DMS153 (cell line): ENCODE measurements around the gene IL17REL.
"Not testable (repeated sequence)": the region's sequence is repeated elsewhere in the genome, so short reads cannot be mapped to it uniquely, and the experiment has no call there.

Source experiments
- DNase-seq: peaks from one replicate; lab custom pipeline; 2025; lab: John Stamatoyannopoulos, UW

Gene IL17REL

GRCh38 chr22:49989826-49990225, 22.7 kb downstream of the IL17REL start:
- not testable (repeated sequence) for DNase-seq

- no peak for DNase-seq
These were observed 26.2 kb downstream of the IL17REL start for GRCh38 chr22:49986325-49986724.

- no peak for DNase-seq
These were observed 29.2 kb downstream of the IL17REL start for GRCh38 chr22:49983148-49984042.

GRCh38 chr22:49981799-49982198, 30.8 kb downstream of the IL17REL start:
- not testable (repeated sequence) for DNase-seq

GRCh38 chr22:49979587-49980264, 32.8 kb downstream of the IL17REL start:
- no peak for DNase-seq

GRCh38 chr22:49977578-49977977, 35.0 kb downstream of the IL17REL start:
- DNase-seq = no peak

- DNase-seq = no peak
These were observed 36.0 kb downstream of the IL17REL start for GRCh38 chr22:49976439-49977175.

GRCh38 chr22:49975543-49976389, 36.8 kb downstream of the IL17REL start:
- no peak for DNase-seq

- no peak for DNase-seq
These were observed 39.3 kb downstream of the IL17REL start for GRCh38 chr22:49973018-49973961.

GRCh38 chr22:49972163-49973017, 40.2 kb downstream of the IL17REL start:
- no peak for DNase-seq

GRCh38 chr22:49971232-49972162, 41.1 kb downstream of the IL17REL start:
- no peak for DNase-seq

GRCh38 chr22:49970528-49971231, 41.9 kb downstream of the IL17REL start:
- DNase-seq = peak; percentile 95

- DNase-seq = no peak
These were observed 42.6 kb downstream of the IL17REL start for GRCh38 chr22:49969751-49970527.

- DNase-seq = no peak
These were observed 43.5 kb downstream of the IL17REL start for GRCh38 chr22:49968831-49969661.

GRCh38 chr22:49968313-49968830, 44.2 kb downstream of the IL17REL start:
- no peak for DNase-seq

- DNase-seq = no peak
These were observed 44.8 kb downstream of the IL17REL start for GRCh38 chr22:49967706-49968208.
